GM18507 (cell line): ENCODE data around the gene SPTBN1.

Experiments
- DNase-seq: peaks from one replicate; pipeline ENCODE4 v3.0.0; 2011; ENCODE audit warnings: low read depth; ENCODE audit not compliant: insufficient read length; ENCODE audit errors: extremely low spot score
- FAIRE-seq: peaks from 2 replicates; lab custom pipeline; 2011; peaks lifted over from hg19 to GRCh38; lab: Jason Lieb, UNC

SPTBN1 gene

GRCh38 chr2:54613386-54613785 lies 157.3 kb downstream of the SPTBN1 start:
- FAIRE-seq = no peak
- DNase-seq = no peak

GRCh38 chr2:54613794-54614257 lies 157.7 kb downstream of the SPTBN1 start:
- FAIRE-seq (no peak), DNase-seq (no peak)

- FAIRE-seq = no peak
- DNase-seq = no peak
These were observed 158.7 kb downstream of the SPTBN1 start for GRCh38 chr2:54614819-54615218.

- DNase-seq (no peak), FAIRE-seq (no peak)
These were observed 159.9 kb downstream of the SPTBN1 start for GRCh38 chr2:54615832-54616534.

GRCh38 chr2:54617409-54617808 lies 161.3 kb downstream of the SPTBN1 start:
- FAIRE-seq (no peak), DNase-seq (no peak)

GRCh38 chr2:54618646-54619565 lies 162.8 kb downstream of the SPTBN1 start:
- no peak for FAIRE-seq
- no peak for DNase-seq

GRCh38 chr2:54619660-54620231 lies 163.6 kb downstream of the SPTBN1 start:
- FAIRE-seq (no peak), DNase-seq (no peak)

- FAIRE-seq (no peak), DNase-seq (no peak)
These were observed 164.8 kb downstream of the SPTBN1 start for GRCh38 chr2:54620948-54621347.

GRCh38 chr2:54624591-54625071 lies 168.5 kb downstream of the SPTBN1 start:
- DNase-seq (no peak), FAIRE-seq (no peak)

- DNase-seq (no peak), FAIRE-seq (no peak)
These were observed 170.0 kb downstream of the SPTBN1 start for GRCh38 chr2:54626131-54626530.

GRCh38 chr2:54626884-54627283 lies 170.8 kb downstream of the SPTBN1 start:
- DNase-seq (no peak), FAIRE-seq (no peak)

- FAIRE-seq (no peak), DNase-seq (no peak)
These were observed 171.8 kb downstream of the SPTBN1 start for GRCh38 chr2:54627973-54628372.

GRCh38 chr2:54628418-54628817 lies 172.3 kb downstream of the SPTBN1 start:
- DNase-seq = no peak
- no peak for FAIRE-seq

GRCh38 chr2:54628957-54629356 lies 172.8 kb downstream of the SPTBN1 start:
- DNase-seq (no peak), FAIRE-seq (no peak)

GRCh38 chr2:54629390-54629789 lies 173.3 kb downstream of the SPTBN1 start:
- no peak for FAIRE-seq
- no peak for DNase-seq

- FAIRE-seq (no peak), DNase-seq (no peak)
These were observed 174.1 kb downstream of the SPTBN1 start for GRCh38 chr2:54629914-54630857.

- no peak for DNase-seq
- FAIRE-seq = no peak
These were observed 174.9 kb downstream of the SPTBN1 start for GRCh38 chr2:54630858-54631497.

- DNase-seq = no peak
- FAIRE-seq = no peak
These were observed 175.6 kb downstream of the SPTBN1 start for GRCh38 chr2:54631755-54632154.
